Limb (tissue), 2 donors: ENCODE data around the gene TP53.
"Not testable (repeated sequence)": the region's sequence is repeated elsewhere in the genome, so short reads cannot be mapped to it uniquely, and the experiment has no call there.

Experiments used
- DNase-seq, 2 donors: peaks; one replicate each; pipeline ENCODE4 v3.0.0-alpha.2; 2016; ENCODE audit errors: extremely low spot score in 2 of 2

TP53 gene

DNA sequence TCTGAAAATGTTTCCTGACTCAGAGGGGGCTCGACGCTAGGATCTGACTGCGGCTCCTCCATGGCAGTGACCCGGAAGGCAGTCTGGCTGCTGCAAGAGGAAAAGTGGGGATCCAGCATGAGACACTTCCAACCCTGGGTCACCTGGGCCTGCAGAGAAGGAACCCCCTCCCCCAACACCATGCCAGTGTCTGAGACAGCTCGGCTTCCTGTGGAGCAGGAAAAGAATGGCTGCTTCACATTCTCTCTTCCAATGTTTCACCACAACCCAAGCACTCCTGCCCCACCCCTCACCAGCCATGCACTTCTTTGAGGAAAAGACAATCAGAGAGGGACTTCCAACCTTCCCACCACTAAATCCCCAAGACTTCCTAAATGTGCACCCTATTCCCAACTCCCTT lies 10.8 kb downstream of the TP53 start:
- DNase-seq: no peak

GRCh38 chr17:7674934-7675333 lies 12.4 kb downstream of the TP53 start:
- no peak for DNase-seq

DNA sequence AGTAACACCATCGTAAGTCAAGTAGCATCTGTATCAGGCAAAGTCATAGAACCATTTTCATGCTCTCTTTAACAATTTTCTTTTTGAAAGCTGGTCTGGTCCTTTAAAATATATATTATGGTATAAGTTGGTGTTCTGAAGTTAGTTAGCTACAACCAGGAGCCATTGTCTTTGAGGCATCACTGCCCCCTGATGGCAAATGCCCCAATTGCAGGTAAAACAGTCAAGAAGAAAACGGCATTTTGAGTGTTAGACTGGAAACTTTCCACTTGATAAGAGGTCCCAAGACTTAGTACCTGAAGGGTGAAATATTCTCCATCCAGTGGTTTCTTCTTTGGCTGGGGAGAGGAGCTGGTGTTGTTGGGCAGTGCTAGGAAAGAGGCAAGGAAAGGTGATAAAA lies 14.1 kb downstream of the TP53 start:
- no peak for DNase-seq

DNA sequence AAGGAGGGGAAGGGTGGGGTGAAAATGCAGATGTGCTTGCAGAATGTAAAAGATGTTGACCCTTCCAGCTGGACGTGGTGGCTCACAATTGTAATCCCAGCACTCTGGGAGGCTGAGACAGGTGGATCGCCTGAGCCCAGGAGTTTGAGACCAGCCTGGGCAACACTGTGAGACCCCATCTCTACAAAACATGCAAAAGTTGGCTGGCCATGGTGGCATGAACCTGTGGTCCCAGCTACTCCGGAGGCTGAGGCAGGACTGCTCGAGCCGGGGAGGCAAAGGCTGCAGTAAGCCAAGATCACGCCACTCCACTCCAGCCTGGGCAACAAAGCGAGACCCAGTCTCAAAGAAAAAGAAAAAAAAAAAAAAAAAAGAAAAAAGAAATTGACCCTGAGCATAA lies 18.8 kb downstream of the TP53 start:
- DNase-seq: no peak

DNA sequence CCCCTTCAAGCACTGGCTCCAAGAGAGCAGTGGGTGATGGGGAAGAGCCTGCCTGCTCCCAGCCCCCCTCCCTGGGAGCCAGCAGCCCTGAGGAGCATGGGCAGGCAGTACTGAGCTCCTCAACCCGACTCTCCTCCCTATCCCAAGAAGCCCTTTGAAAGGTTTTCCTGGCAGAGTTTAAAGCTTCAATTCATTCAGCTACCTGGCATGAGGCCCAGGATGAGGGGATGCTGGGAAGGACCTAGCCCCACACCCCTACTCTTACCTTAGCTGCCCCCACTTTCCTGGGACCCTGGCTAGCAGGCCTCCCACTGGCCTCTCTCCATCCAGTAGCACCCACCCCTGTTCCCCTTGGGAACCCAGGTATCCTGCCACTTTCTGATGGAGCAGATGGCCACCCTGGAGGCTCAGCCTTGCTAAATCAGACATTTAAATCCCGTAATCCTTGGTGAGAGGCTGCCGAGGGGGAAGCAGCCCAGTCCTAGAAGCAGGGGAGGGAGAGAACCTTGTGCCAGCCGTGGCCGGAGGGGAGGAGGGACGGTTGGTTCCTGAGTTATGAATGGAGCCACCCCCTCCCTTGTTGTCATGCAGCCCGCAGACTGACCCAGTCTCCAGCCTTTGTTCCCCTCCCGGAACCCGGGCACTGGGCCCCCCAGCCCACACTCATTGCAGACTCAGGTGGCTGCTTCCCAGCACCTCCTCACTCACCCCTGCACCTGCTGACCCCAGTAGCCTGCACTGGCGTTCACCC lies 19.5 kb downstream of the TP53 start:
- DNase-seq: peak in 1 of 2 donors; percentile 75

DNA sequence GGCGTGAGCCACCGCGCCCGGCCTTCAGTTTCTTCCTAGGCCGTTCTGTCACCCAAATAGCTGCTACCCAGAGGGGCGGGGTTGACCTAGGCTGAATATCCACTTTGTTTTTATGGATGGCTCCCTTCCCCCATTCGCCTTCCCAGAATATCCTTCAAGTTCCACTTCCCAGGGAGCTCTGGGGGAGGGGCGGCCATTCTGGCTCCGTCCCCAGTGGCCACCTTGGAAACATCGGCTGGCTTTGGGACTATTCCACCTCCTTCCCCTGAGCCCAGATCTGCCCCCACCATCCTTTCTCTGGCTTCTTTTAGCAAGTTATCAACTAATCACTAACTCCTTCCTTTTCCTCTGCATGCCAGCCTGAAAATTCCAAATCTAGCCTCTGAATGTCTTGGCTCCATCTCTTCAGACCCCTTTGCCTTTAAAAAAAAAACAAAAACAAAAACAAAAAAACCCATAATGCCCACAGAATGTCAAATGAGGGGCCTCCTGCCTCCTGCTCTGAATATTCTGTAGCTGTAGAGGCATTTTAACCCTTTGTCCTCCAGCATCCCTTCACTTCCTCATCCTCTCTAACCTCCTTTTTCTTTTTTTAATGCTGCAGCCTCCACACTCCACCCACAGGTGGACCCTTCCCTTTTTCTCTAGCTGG lies 30.2 kb downstream of the TP53 start:
- DNase-seq: peak in 1 of 2 donors; percentile 71

DNA sequence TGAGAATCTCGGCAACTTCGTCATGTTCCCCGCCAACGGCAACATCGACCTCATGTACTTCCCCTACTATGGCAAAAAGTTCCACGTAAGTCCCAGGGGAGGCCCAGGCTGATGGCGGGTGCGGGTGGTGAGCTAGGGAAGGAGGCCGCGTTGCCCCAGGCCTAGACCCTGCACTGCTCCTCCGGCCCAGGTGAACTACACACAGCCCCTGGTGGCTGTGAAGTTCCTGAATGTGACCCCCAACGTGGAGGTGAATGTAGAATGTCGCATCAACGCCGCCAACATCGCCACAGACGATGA lies 31.8 kb downstream of the TP53 start:
- DNase-seq: no peak

- DNase-seq: no peak
Measured at GRCh38 chr17:7654832-7655540, 32.3 kb downstream of the TP53 start.

DNA sequence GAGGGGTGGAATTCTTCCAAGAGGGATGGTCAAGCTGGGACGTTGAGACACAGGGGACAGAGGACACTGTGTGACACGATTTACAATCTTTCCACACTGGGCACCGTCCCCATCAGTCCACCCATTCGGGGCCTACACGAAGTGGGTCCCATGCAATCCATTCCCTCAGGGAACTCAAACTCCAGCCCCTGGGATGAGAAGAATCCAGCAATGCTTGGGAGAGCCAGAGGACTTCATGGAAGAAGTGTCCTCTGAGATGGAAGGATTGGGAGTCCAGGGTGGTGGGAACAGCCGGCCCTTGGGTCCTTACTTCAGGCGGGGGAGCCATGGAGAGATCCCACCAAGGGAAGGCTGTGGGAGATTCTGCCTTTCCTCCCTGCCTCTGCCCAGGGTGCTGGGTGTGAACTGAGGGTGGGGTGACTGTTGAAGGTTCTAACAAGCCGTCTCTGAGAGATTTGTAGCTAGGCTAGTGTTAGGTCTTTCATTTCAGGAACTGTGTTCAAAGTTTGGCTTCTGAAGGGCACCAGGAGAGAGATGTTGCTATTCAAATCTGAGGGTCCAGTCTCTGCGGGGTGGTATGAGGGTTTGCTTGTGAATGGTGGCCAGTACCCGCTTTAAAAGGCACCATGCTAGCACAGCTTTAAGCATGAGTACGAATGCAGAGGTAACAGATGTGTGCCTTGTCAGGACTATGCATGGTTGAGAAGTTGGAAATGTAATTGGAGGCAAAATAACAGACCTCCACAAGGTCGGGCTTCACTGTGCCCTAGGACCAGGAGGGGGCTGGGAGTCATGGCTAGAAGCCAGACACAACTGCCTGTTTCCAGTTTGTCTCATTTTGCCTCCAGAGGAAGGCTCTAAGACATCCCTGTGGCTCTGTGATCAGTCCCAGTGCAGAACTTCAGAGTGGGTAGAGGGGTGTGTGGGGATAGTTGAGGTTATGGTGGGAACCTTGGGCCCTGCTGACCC lies 34.6 kb downstream of the TP53 start:
- DNase-seq: no peak

- DNase-seq: peak in 1 of 2 donors; percentile 83
Measured at GRCh38 chr17:7651665-7652387, 35.5 kb downstream of the TP53 start.

- DNase-seq: peak in 1 of 2 donors; percentile 59
Measured at GRCh38 chr17:7651097-7651664, 36.1 kb downstream of the TP53 start.

DNA sequence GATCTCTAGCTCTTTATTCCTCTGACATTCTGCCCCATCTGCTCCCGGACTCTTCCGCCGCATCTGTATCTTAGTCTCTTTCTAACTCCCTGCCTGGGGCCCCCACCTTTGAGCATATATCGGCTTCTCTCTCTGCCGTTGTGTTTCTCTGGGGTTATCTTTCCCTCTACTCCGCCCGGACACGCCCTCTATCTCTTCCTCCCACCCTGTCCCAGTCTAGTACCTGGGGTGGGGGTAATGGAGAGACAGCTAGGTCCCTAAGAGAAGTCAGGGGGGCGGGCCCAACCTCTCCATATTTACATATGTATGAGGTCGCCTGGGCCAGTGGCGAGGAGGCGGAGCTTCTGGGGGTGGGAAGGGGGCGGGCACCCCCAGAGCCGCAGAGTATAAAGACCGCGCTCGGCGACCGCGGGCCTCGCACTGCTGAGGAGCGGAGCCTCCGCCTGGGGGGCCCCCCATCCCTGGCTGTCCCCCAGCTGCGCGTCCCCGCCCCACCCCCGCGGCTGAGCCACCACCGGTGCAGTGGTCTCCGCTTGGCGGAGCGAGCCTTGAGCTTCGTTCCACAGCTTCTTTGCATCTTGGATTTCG lies 36.7 kb downstream of the TP53 start, which contains the start of gene ATP1B2:
Gene ATP1B2, plus strand, starts transcription at position 418 of the 588 bp plus-strand sequence. CDS start 593 bp downstream, outside the sequence.
- peak in 1 of 2 donors; percentile 88 for DNase-seq

- DNase-seq: no peak
Measured at GRCh38 chr17:7647018-7647417, 40.3 kb downstream of the TP53 start.

DNA sequence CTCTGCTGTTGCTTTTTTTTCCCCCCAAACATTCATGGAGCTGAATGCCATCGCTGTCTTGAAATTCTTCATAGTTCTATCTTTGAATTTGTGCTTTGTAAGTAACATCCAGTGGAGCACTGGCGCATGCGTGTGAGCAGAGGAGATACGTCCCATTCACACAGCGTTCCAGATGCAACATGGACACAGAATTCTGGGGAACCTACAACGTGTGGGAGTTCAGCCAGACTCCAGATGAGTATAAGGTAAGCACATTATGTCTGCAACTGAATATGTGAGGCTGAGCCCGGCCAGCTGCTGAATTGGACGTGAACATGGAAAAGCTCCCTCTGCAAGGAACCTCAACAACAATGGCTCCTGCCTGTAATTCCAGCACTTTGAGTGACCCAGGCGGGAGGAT lies 40.8 kb downstream of the TP53 start:
- DNase-seq: no peak

DNA sequence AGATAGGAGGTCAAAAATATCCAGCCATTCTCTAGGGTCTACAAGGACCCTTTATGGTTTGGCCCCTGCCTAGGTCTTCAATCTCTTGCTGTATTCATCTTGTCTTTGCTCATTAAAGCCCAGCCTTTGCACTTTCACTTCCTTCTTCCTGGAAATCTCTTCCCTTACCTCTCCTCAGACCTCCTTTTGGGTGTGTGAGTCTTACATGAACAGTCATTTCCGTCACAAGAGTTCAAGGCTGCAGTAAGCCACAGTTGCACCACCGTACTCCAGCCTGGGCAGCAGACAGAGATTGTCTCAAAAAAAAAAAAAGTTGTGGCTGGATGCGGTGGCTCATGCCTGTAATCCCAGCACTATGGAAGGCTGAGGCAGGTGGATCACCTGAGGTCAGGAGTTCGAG lies 42.5 kb downstream of the TP53 start:
- DNase-seq: no peak

- not testable (repeated sequence) for DNase-seq
Measured at GRCh38 chr17:7641635-7642034, 45.7 kb downstream of the TP53 start.

DNA sequence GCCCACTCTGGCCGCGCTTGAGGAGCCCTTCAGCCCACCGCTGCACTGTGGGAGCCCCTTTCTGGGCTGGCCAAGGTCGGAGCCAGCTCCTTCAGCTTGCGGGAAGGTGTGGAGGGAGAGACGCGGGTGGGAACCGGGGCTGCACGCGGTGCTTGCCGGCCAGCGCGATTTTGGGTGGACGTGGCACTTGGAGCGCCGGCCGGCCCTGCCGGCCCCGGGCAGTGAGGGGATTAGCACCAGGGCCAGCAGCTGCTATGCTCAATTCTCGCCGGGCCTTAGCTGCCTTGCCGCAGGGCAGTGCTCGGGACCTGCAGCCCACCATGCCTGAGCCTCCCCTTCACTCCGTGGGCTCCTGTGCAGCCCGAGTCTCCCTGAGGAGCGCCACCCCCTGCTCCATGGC lies 46.5 kb downstream of the TP53 start:
- DNase-seq: no peak

DNA sequence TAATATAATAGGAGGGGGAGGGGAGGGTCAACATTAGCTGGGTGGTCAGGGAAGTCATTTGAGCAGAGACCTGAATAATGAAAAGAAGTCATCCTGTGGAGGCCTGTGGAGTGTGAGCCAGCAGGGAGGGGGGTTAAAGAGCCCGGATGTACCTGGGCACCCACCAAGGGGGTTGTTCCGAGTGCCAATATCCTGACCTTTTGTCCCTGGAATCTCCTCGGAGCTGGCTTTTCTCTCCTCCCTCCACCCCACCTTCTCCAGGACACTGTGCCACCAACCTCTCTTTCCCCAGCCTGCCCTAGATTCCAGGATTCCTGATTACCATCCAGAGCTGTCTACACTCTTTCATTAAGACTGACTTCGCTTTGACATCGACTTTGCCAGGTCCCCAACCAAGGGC lies 51.1 kb downstream of the TP53 start:
- no peak for DNase-seq

DNA sequence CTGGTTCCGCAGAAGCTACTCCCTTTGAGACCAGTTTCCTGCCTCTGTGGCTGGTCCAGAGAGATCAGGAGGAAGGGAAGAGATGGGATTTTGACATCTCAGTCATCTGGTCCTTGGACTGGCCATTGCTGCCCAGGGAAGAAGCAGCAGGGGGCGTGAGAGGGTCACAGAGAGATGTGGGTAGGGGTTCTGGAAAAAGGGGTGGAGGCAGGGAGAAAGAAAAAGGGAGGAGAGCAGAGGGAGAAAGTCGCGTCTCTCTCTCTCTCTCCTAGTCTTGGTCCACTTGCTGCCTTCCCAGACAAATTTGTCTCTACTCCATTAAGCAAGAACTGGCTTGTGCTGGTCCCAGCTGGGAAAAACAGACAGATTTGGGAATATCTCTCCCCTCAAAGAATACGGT lies 52.9 kb downstream of the TP53 start:
- DNase-seq: peak; percentile 62 to 80

- DNase-seq: no peak
Measured at GRCh38 chr17:7633093-7633492, 54.2 kb downstream of the TP53 start.
